ENCODE measurements around the gene C1orf210. TPM values are rescaled to one million over a fixed set of nuclear protein-coding genes. Genes with fewer than 3 reads are reported as not detected.

The C1orf210 gene
- total RNA-seq, 1 donor from 2014 or later = 3.7 TPM

DNA sequence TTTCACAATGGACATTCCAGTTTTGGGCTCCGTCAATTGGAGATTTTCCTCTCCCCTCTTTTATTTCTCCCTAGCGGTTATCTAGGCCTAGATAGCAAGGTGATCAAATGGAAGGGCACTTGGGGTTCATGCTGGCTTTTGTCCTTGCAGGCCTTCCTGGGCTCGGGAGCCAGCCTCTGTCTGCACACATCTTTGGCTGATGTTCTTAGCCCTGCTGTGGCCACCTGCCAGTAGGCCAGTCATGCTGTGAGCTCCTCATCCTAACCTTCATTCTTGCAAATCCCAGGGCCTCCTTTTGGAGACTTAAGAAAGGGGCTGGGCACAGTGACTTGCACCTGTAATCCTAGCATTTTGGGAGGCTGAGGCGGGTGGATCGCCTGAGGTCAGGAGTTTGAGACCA is 28.9 kb upstream of the C1orf210 start:
- H3K4me3 Mint-ChIP-seq = no peak overlapping the region
- H3K36me3 Mint-ChIP-seq = no peaks in the 10 kb centered on the region
- H3K9me3 Mint-ChIP-seq = no peaks in the 10 kb centered on the region
- TF ChIP-seq, protein P1, sequence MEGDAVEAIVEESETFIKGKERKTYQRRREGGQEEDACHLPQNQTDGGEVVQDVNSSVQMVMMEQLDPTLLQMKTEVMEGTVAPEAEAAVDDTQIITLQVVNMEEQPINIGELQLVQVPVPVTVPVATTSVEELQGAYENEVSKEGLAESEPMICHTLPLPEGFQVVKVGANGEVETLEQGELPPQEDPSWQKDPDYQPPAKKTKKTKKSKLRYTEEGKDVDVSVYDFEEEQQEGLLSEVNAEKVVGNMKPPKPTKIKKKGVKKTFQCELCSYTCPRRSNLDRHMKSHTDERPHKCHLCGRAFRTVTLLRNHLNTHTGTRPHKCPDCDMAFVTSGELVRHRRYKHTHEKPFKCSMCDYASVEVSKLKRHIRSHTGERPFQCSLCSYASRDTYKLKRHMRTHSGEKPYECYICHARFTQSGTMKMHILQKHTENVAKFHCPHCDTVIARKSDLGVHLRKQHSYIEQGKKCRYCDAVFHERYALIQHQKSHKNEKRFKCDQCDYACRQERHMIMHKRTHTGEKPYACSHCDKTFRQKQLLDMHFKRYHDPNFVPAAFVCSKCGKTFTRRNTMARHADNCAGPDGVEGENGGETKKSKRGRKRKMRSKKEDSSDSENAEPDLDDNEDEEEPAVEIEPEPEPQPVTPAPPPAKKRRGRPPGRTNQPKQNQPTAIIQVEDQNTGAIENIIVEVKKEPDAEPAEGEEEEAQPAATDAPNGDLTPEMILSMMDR (IDR thresholded peaks at IDR 0.05; ENCODE audit: unreplicated experiment) = no peak
- DNase-seq (ENCODE audit: low spot score in 2 of 2, unreplicated experiment in 2 of 2) = no peak
- no peak overlapping the region for H3K27ac Mint-ChIP-seq
- H3K4me1 Mint-ChIP-seq = no peaks in the 10 kb centered on the region
- H3K27me3 Mint-ChIP-seq (ENCODE audit: low read depth) = no peaks in the 10 kb centered on the region

DNA sequence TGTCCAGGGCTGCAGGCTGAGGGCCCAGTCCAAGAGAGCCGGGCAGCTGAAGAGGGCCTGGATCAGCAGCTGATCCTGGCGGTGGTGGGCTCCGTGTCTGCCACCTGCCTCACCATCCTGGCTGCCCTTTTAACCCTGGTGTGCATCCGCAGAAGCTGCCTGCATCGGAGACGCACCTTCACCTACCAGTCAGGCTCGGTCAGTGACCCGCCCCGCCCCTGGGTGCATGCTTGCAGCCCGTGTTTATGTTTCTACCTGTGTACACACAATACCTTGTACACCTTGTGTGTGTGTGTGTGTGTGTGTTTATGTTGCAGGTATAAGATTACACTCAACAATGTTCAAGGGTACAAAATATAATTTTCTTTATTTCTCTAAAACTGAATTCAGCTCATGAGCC is 28.4 kb upstream of the C1orf210 start:
- H3K4me1 Mint-ChIP-seq = no peaks in the 10 kb centered on the region
- no peaks in the 10 kb centered on the region for H3K27me3 Mint-ChIP-seq (ENCODE audit: low read depth)
- TF ChIP-seq, protein P1 (IDR thresholded peaks at IDR 0.05; ENCODE audit: unreplicated experiment) = no peak
- H3K36me3 Mint-ChIP-seq = no peaks in the 10 kb centered on the region
- no peaks in the 10 kb centered on the region for H3K9me3 Mint-ChIP-seq
- no peak overlapping the region for H3K4me3 Mint-ChIP-seq
- H3K27ac Mint-ChIP-seq = no peak overlapping the region
- DNase-seq (ENCODE audit: low spot score in 2 of 2, unreplicated experiment in 2 of 2) = no peak

DNA sequence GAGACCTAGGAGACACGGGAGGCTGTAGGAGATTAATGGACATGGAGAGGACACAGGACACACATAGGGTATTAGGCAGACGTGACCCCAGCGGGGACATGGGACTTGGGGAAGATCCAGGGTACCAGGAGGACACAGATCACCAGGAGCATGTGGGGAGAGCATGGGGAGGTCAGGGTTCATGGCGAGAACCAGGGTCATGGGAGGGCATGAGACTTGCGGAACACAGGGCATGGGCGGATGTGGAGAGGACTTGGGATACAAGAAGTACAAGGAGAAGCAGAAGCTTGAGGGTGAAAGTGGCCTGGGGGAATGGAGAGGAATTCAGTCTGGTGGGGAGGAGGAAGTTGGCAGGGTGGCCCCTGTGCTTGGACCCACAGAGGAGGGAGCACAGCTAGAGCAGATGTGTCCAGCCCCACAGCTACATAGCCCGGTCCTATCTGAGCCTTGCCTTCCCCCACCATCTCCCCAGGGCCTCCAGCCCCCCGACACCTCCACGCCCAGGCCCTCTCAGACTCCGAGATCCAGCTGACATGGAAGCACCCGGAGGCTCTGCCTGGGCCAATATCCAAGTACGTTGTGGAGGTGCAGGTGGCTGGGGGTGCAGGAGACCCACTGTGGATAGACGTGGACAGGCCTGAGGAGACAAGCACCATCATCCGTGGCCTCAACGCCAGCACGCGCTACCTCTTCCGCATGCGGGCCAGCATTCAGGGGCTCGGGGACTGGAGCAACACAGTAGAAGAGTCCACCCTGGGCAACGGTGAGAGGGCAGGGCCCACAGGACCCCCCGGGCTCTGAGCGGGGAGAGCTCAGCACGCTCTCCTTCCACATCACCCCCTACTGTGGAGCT is 27.5 kb upstream of the C1orf210 start:
- no peaks in the 10 kb centered on the region for H3K4me1 Mint-ChIP-seq
- H3K27me3 Mint-ChIP-seq (ENCODE audit: low read depth) = no peaks in the 10 kb centered on the region
- no peak for DNase-seq (ENCODE audit: low spot score in 2 of 2, unreplicated experiment in 2 of 2)
- no peak overlapping the region for H3K27ac Mint-ChIP-seq
- no peaks in the 10 kb centered on the region for H3K36me3 Mint-ChIP-seq
- no peak overlapping the region for H3K4me3 Mint-ChIP-seq
- H3K9me3 Mint-ChIP-seq = no peaks in the 10 kb centered on the region
- TF ChIP-seq, protein P1 (IDR thresholded peaks at IDR 0.05; ENCODE audit: unreplicated experiment) = no peak

DNA sequence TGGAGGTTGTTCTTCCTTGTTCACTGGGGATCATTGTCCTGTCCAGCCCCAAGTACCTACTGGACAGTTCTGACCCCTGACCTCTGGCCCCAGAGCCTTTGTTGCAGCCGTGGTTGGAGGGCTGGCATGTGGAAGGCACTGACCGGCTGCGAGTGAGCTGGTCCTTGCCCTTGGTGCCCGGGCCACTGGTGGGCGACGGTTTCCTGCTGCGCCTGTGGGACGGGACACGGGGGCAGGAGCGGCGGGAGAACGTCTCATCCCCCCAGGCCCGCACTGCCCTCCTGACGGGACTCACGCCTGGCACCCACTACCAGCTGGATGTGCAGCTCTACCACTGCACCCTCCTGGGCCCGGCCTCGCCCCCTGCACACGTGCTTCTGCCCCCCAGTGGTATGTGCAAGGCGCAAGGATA is 26.8 kb upstream of the C1orf210 start:
- Mint-ChIP-seq H3K36me3 (no peaks in the 10 kb centered on the region), H3K4me1 (no peaks in the 10 kb centered on the region), H3K27me3 (ENCODE audit: low read depth) (no peaks in the 10 kb centered on the region), H3K27ac (no peak overlapping the region), H3K9me3 (no peaks in the 10 kb centered on the region), H3K4me3 (no peak overlapping the region)
- TF ChIP-seq, protein P1 (IDR thresholded peaks at IDR 0.05; ENCODE audit: unreplicated experiment) = no peak
- DNase-seq (ENCODE audit: low spot score in 2 of 2, unreplicated experiment in 2 of 2) = no peak

DNA sequence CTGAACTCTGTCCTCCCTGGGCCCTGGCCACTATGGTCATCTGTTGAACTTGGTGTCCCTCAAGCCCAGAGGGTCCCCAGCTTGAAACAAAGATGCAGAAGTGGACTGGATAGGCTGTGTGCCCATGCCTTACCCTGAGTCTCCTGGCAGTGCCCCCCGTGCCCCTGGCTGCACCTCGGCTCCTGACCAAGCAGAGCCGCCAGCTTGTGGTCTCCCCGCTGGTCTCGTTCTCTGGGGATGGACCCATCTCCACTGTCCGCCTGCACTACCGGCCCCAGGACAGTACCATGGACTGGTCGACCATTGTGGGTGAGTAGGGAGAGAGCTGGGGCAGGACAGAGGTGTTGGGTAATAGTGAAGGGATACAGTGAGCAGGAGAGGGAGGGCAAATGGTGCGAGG is 26.1 kb upstream of the C1orf210 start:
- TF ChIP-seq, protein P1 (IDR thresholded peaks at IDR 0.05; ENCODE audit: unreplicated experiment) = no peak
- H3K36me3 Mint-ChIP-seq = no peaks in the 10 kb centered on the region
- H3K4me1 Mint-ChIP-seq = peaks cover under 1% of the 10 kb centered on the region
- no peak for DNase-seq (ENCODE audit: low spot score in 2 of 2, unreplicated experiment in 2 of 2)
- no peak overlapping the region for H3K27ac Mint-ChIP-seq
- H3K9me3 Mint-ChIP-seq = no peaks in the 10 kb centered on the region
- H3K4me3 Mint-ChIP-seq = no peak overlapping the region
- H3K27me3 Mint-ChIP-seq (ENCODE audit: low read depth) = no peaks in the 10 kb centered on the region
